ENCODE measurements around the gene REC114.

REC114 gene

GRCh38 chr15:73488698-73489097 lies 45.7 kb downstream of the REC114 start:
- DNase-seq = no peak
- Histone ChIP-seq H3K36me3 (no peaks in the 10 kb centered on the region), H3K9me3 (no peaks in the 10 kb centered on the region), H3K4me1 (no peaks in the 10 kb centered on the region), H3K27me3 (peaks cover 13% of the 10 kb centered on the region), H3K4me3 (ENCODE audit: low read depth, low read length) (no peak overlapping the region)
- TF ChIP-seq, protein P1, sequence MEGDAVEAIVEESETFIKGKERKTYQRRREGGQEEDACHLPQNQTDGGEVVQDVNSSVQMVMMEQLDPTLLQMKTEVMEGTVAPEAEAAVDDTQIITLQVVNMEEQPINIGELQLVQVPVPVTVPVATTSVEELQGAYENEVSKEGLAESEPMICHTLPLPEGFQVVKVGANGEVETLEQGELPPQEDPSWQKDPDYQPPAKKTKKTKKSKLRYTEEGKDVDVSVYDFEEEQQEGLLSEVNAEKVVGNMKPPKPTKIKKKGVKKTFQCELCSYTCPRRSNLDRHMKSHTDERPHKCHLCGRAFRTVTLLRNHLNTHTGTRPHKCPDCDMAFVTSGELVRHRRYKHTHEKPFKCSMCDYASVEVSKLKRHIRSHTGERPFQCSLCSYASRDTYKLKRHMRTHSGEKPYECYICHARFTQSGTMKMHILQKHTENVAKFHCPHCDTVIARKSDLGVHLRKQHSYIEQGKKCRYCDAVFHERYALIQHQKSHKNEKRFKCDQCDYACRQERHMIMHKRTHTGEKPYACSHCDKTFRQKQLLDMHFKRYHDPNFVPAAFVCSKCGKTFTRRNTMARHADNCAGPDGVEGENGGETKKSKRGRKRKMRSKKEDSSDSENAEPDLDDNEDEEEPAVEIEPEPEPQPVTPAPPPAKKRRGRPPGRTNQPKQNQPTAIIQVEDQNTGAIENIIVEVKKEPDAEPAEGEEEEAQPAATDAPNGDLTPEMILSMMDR (IDR thresholded peaks at IDR 0.05; ENCODE audit: low read depth, low read length) = no peak

- Histone ChIP-seq H3K4me1 (no peaks in the 10 kb centered on the region), H3K27me3 (peaks cover 52% of the 10 kb centered on the region), H3K9me3 (no peaks in the 10 kb centered on the region), H3K4me3 (ENCODE audit: low read depth, low read length) (no peak overlapping the region), H3K36me3 (no peaks in the 10 kb centered on the region)
- TF ChIP-seq, protein P1 (IDR thresholded peaks at IDR 0.05; ENCODE audit: low read depth, low read length) = no peak
- DNase-seq = no peak
Observed at GRCh38 chr15:73493922-73494321, 51.0 kb downstream of the REC114 start.

- H3K4me1 ChIP-seq = no peaks in the 10 kb centered on the region
- no peaks in the 10 kb centered on the region for H3K36me3 ChIP-seq
- TF ChIP-seq, protein P1 (IDR thresholded peaks at IDR 0.05; ENCODE audit: low read depth, low read length) = no peak
- no peaks in the 10 kb centered on the region for H3K9me3 ChIP-seq
- DNase-seq = no peak
- peaks cover 64% of the 10 kb centered on the region for H3K27me3 ChIP-seq
- no peak overlapping the region for H3K4me3 ChIP-seq (ENCODE audit: low read depth, low read length)
Observed at GRCh38 chr15:73495181-73495580, 52.2 kb downstream of the REC114 start.

DNA sequence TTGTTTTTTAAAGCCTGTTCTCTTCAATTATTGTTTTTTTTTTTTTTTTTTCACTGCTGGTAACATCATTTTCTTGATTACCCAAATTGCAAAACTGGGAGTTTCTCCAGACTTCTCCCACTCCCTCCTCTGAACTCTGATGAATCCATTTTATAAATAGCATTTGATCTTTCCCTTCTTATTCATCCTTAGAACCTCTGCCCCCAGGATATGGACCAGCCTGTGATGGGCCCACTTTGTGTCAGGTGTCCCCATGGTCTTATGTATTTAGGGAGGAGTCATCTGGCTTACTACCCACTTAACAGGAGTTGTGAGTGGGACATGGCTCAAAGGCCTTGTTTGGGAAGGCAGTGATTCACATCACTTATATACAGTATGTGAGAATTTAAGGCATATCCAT lies 57.7 kb downstream of the REC114 start:
- TF ChIP-seq, protein P1 (IDR thresholded peaks at IDR 0.05; ENCODE audit: low read depth, low read length) = no peak
- Histone ChIP-seq H3K36me3 (no peaks in the 10 kb centered on the region), H3K4me1 (no peaks in the 10 kb centered on the region), H3K9me3 (no peaks in the 10 kb centered on the region), H3K27me3 (peaks cover 45% of the 10 kb centered on the region), H3K4me3 (ENCODE audit: low read depth, low read length) (no peak overlapping the region)
- DNase-seq = no peak

DNA sequence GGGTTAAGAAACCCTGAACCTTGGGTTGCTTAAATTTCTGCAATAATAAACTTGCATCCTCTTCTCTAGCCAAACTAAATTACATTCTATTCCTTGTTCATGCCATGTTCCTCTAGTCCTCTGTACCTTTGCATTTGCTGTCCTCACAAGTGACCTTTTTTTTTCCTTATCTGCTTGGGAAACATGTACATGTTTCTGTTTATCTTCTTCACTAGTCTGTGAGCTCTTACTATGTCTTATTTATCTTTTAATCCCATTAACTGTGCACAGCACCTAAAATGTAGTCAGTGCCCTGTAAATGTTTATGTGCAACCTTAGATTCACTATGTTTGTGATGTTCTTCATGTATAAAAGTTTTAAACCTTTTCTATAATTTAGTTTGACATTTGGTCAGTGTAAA lies 61.9 kb downstream of the REC114 start:
- Histone ChIP-seq H3K36me3 (no peaks in the 10 kb centered on the region), H3K4me3 (ENCODE audit: low read depth, low read length) (no peak overlapping the region), H3K27me3 (peaks cover 16% of the 10 kb centered on the region), H3K9me3 (no peaks in the 10 kb centered on the region), H3K4me1 (no peaks in the 10 kb centered on the region)
- DNase-seq = no peak
- TF ChIP-seq, protein P1 (IDR thresholded peaks at IDR 0.05; ENCODE audit: low read depth, low read length) = no peak

GRCh38 chr15:73515527-73515926 lies 72.6 kb downstream of the REC114 start:
- Histone ChIP-seq H3K9me3 (no peaks in the 10 kb centered on the region), H3K27me3 (peaks cover 5% of the 10 kb centered on the region; the same call in 1 of the 2 replicates), H3K4me3 (ENCODE audit: low read depth, low read length) (no peak overlapping the region), H3K4me1 (no peaks in the 10 kb centered on the region; the same call in 1 of the 2 replicates), H3K36me3 (no peaks in the 10 kb centered on the region)
- TF ChIP-seq, protein P1 (IDR thresholded peaks at IDR 0.05; ENCODE audit: low read depth, low read length) = no peak
- no peak for DNase-seq
